NK-92 (cell line): ENCODE results near the gene ABHD13.

ENCODE experiments used
- DNase-seq: peaks from one replicate; lab custom pipeline; 2025; ENCODE audit not compliant: unreplicated experiment; lab: John Stamatoyannopoulos, UW

The ABHD13 gene

DNA sequence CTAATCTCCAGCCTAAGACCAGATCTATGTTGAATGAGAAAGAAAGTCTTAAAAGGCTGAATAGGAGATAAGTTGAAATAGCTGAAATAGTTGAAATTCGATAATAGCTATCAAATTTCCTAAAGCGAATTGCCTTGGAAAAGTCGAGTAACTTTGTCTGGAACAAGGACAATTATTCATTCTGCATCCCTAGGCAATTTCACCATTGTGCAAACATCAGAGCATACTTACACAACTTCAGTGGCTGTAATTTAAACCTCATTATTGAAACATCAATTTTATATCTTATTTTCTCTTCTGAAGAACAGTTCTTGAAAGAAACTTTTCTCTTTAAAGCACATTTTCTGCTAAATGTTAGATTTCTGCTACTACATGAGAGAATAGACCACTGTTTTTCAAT lies 64.9 kb downstream of the ABHD13 start:
- no peak for DNase-seq
